MCF 10A (cell line): Measurements from ENCODE around the gene SWI5. TPM values are rescaled to one million over a fixed set of nuclear protein-coding genes. Genes with fewer than 3 reads are reported as not detected.

ENCODE experiments used
- BruUV-seq: library from RNA; stranded (reverse); fragments of 400-500 nt; replicated peaks from 2 replicates; lab custom pipeline; 2021; lab: Mats Ljungman, UMichigan
- CTCF ChIA-PET: fragments of 300-600 bp; sonication (Branson Sonifier 250); formaldehyde crosslinking; extraction: SDS; loops from one replicate; lab custom pipeline; 2021; ENCODE audit warnings: antibody characterized with exemption, inconsistent platforms; lab: Yijun Ruan, JAX
- POLR2A ChIA-PET: fragments of 300-600, 350-650 bp; sonication (Branson Sonifier 250); formaldehyde crosslinking; extraction: SDS; loops from one replicate; lab custom pipeline; 2020; ENCODE audit warnings: antibody characterized with exemption, inconsistent platforms; lab: Yijun Ruan, JAX
- DNase-seq: peaks from one replicate; pipeline ENCODE4 v3.0.0-alpha.2; 2018; ENCODE audit not compliant: unreplicated experiment
- H3K27ac Mint-ChIP-seq: one replicate; pipeline ENCODE4 v1.8.0; 2022; ENCODE audit warnings: mild to moderate bottlenecking, low read depth, mixed read lengths; ENCODE audit not compliant: unreplicated experiment
- H3K27me3 Mint-ChIP-seq: one replicate; pipeline ENCODE4 v1.8.0; 2022; ENCODE audit warnings: mixed read lengths; ENCODE audit not compliant: insufficient read depth, unreplicated experiment
- H3K36me3 Mint-ChIP-seq: one replicate; pipeline ENCODE4 v1.8.0; 2022; ENCODE audit warnings: mild to moderate bottlenecking, moderate library complexity, mixed read lengths; ENCODE audit not compliant: insufficient read depth, unreplicated experiment
- H3K4me1 Mint-ChIP-seq: one replicate; pipeline ENCODE4 v1.8.0; 2022; ENCODE audit warnings: mixed read lengths; ENCODE audit not compliant: insufficient read depth, unreplicated experiment
- H3K4me3 Mint-ChIP-seq: one replicate; pipeline ENCODE4 v1.8.0; 2022; ENCODE audit warnings: mild to moderate bottlenecking, moderate library complexity, mixed read lengths; ENCODE audit not compliant: unreplicated experiment
- H3K9me3 Mint-ChIP-seq: one replicate; pipeline ENCODE4 v1.8.0; 2022; ENCODE audit warnings: mixed read lengths; ENCODE audit not compliant: unreplicated experiment
- intact Hi-C: fragments of 100-400 bp; cut with micrococcal nuclease; formaldehyde crosslinking; loops from 2 replicates; pipeline ENCODE4 v1.14.1; 2022
- total RNA-seq: library from RNA; stranded (reverse); gene quantifications from 2 replicates; pipeline ENCODE4 v1.2.3, GENCODE V29; 2022
- TF ChIP-seq, protein P1 (sequence below): fragments of 200-600 bp; IDR thresholded peaks from one replicate; pipeline ENCODE4 v1.8.0; 2022; ENCODE audit warnings: antibody characterized with exemption, mild to moderate bottlenecking; ENCODE audit not compliant: unreplicated experiment

The SWI5 gene
- total RNA-seq, 1 experiment from 2014 or later = 27.7 TPM

DNA sequence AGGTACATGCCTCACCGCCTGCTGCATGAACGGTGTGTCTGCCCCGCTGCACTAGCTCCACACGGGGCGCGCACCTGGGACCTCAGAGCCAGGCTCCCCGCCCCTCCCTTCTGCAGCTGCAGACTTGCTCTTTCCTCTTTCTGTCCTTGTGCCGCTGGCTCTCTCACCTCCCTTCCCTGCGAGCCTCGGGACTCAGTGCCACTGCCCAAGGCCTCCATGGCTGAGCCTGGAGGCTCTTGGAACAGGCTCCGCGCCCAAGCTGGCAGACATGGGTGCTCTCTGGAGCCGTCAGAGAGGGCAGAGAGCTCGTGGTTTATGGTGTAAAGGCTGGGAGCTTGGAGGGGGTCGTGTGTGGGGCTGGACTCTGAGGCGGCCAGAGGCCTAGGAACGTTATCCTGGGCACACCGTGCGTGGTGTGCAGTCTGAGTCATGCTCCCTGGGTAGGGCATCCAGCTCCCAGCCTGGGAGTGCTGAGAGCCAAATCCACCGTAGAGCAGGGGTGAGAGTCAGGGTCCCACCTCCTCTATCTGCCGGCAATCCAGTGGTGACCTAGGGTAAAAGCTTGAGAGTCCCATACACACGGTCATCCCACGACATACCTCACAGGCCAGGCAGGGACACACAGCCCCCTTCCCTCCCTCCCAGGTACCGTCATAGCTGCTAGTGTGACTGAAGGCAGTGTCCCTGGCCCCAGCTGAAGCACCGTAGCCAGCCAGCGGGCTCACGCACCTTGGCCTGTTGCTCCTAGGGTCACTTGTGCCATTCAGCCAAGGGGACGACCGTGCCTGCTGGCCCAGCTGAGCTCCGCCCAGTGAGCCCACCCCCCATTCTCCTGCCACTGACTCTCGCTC, 22.7 kb upstream of the SWI5 start:
- TF ChIP-seq, protein P1, sequence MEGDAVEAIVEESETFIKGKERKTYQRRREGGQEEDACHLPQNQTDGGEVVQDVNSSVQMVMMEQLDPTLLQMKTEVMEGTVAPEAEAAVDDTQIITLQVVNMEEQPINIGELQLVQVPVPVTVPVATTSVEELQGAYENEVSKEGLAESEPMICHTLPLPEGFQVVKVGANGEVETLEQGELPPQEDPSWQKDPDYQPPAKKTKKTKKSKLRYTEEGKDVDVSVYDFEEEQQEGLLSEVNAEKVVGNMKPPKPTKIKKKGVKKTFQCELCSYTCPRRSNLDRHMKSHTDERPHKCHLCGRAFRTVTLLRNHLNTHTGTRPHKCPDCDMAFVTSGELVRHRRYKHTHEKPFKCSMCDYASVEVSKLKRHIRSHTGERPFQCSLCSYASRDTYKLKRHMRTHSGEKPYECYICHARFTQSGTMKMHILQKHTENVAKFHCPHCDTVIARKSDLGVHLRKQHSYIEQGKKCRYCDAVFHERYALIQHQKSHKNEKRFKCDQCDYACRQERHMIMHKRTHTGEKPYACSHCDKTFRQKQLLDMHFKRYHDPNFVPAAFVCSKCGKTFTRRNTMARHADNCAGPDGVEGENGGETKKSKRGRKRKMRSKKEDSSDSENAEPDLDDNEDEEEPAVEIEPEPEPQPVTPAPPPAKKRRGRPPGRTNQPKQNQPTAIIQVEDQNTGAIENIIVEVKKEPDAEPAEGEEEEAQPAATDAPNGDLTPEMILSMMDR = no peak
- intact Hi-C loops = no loop called here
- no TSS peak for BruUV-seq
- Mint-ChIP-seq H3K27me3 (no peaks in the 10 kb centered on the region), H3K4me3 (no peak overlapping the region), H3K4me1 (peaks cover 17% of the 10 kb centered on the region), H3K36me3 (peaks cover 27% of the 10 kb centered on the region), H3K27ac (no peak overlapping the region), H3K9me3 (no peaks in the 10 kb centered on the region)
- DNase-seq = no peak
- ChIA-PET POLR2A (no interaction called here), CTCF (interaction anchor here (0.6 to 1.2 kb wide), 2 partner anchors 35 to 129 kb away, joined by 3 to 4 read pairs; no protein-coding TSS in a partner anchor)

DNA sequence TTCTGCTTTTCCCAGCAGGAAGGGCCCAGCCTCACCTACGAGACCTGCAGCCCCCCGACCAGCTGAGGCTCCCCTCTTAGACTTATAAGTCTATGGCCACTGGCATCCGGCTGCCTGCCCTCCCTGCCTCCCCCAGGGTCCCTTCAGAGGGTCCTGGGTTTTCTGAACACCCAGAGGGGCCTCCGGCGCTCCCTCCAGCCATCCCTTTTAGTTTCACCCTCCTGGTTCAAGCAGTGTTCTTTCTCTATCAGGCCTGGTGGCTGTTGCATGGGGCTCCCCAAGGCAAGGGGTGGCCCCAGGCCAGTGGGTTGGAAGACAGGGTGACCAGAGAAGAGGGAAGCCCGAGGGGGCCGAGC, 22.1 kb upstream of the SWI5 start:
- no peak for DNase-seq
- Mint-ChIP-seq H3K27ac (no peak overlapping the region), H3K27me3 (no peaks in the 10 kb centered on the region), H3K4me1 (peaks cover 17% of the 10 kb centered on the region), H3K4me3 (no peak overlapping the region), H3K9me3 (no peaks in the 10 kb centered on the region), H3K36me3 (peaks cover 31% of the 10 kb centered on the region)
- CTCF ChIA-PET = interaction anchor here (0.6 to 2.2 kb wide), 3 partner anchors 14 to 130 kb away, joined by 3 to 9 read pairs (median 4); no protein-coding TSS in a partner anchor
- POLR2A ChIA-PET = no interaction called here
- no TSS peak for BruUV-seq
- TF ChIP-seq, protein P1 = no peak
- intact Hi-C loops = no loop called here

DNA sequence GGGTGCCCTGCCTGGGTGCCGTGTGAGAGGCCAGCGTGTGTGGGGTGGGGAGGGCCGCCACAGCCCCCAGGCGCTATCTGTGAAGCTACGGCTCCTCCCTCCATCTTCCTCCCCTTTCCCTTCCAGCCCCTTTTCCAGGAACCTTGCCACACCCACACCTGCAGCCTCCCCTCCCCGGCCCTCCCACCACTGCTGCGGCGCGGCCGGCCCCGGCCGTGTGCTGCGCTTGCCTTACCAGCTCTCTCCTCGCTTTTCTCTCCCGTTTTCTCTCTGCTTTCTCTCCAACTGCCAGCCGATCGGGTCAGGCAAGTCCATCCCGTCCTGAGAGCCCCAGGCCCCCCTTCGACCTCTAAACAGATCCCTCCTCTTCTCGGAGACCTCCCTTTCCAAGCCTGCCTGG, 21.7 kb upstream of the SWI5 start:
- Mint-ChIP-seq H3K4me3 (no peak overlapping the region), H3K27ac (no peak overlapping the region), H3K36me3 (peaks cover 35% of the 10 kb centered on the region), H3K4me1 (peaks cover 17% of the 10 kb centered on the region), H3K9me3 (no peaks in the 10 kb centered on the region), H3K27me3 (no peaks in the 10 kb centered on the region)
- ChIA-PET CTCF (interaction anchor here (0.6 to 2.2 kb wide), 6 partner anchors 13 to 773 kb away, joined by 3 to 9 read pairs (median 3); no protein-coding TSS in a partner anchor), POLR2A (no interaction called here)
- DNase-seq = no peak
- TF ChIP-seq, protein P1 = no peak
- BruUV-seq = no TSS peak
- intact Hi-C loops = no loop called here
